Measurements from ENCODE around the gene RAD18. TPM values are rescaled to one million over a fixed set of nuclear protein-coding genes. Genes with fewer than 3 reads are reported as not detected.

RAD18 gene
- total RNA-seq, 3 donors from 2014 or later = 8.6 to 26.3 (median 13.4) TPM

GRCh38 chr3:8938021-8938420, 25.3 kb downstream of the RAD18 start:
- Histone ChIP-seq H3K36me3 (no peaks in the 10 kb centered on the region), H3K4me3 (no peak overlapping the region), H3K27me3 (no peaks in the 10 kb centered on the region), H3K9me3 (peaks cover 0 to 5% of the 10 kb centered on the region in 2 donors), H3K27ac (no peak overlapping the region), H3K4me1 (no peaks in the 10 kb centered on the region)
- intact Hi-C loops (cut with DNase I; ENCODE audit: low total_unique reads) = no loop called here
- DNase-seq (ENCODE audit: low spot score in 2 of 2) = no peak
- TF ChIP-seq POLR2A (IDR thresholded peaks at IDR 0.05) (no peak), CTCF (IDR thresholded peaks at IDR 0.05) (peak in 2 of 3 donors; percentile 8 to 19), POLR2AphosphoS5 (IDR thresholded peaks at IDR 0.05) (no peak)

- Histone ChIP-seq H3K27me3 (no peaks in the 10 kb centered on the region), H3K4me1 (no peaks in the 10 kb centered on the region), H3K9me3 (no peaks in the 10 kb centered on the region), H3K27ac (no peak overlapping the region), H3K36me3 (no peaks in the 10 kb centered on the region), H3K4me3 (no peak overlapping the region)
- TF ChIP-seq CTCF (IDR thresholded peaks at IDR 0.05) (no peak), POLR2AphosphoS5 (IDR thresholded peaks at IDR 0.05) (no peak), POLR2A (IDR thresholded peaks at IDR 0.05) (no peak)
- intact Hi-C loops (cut with DNase I; ENCODE audit: low total_unique reads) = no loop called here
- no peak for DNase-seq (ENCODE audit: low spot score in 2 of 2)
Measured at GRCh38 chr3:8937064-8938020, 25.9 kb downstream of the RAD18 start.

GRCh38 chr3:8932507-8932906, 30.8 kb downstream of the RAD18 start:
- no peak for TF ChIP-seq POLR2A (IDR thresholded peaks at IDR 0.05)
- TF ChIP-seq CTCF (IDR thresholded peaks at IDR 0.05) = no peak
- no peak for TF ChIP-seq POLR2AphosphoS5 (IDR thresholded peaks at IDR 0.05)

GRCh38 chr3:8931342-8931741, 31.9 kb downstream of the RAD18 start:
- Histone ChIP-seq H3K27me3 (no peaks in the 10 kb centered on the region), H3K27ac (no peak overlapping the region), H3K4me3 (no peak overlapping the region), H3K36me3 (no peaks in the 10 kb centered on the region), H3K9me3 (no peaks in the 10 kb centered on the region), H3K4me1 (no peaks in the 10 kb centered on the region)
- intact Hi-C loops (cut with DNase I; ENCODE audit: low total_unique reads) = no loop called here
- TF ChIP-seq POLR2A (IDR thresholded peaks at IDR 0.05) = no peak
- TF ChIP-seq CTCF (IDR thresholded peaks at IDR 0.05) = no peak
- TF ChIP-seq POLR2AphosphoS5 (IDR thresholded peaks at IDR 0.05) = no peak
- no peak for DNase-seq (ENCODE audit: low spot score in 2 of 2)

More at GRCh38 chr3:8932507-8932906, 30.8 kb downstream of the RAD18 start:
- no peaks in the 10 kb centered on the region for H3K27me3 ChIP-seq
- H3K4me3 ChIP-seq = no peak overlapping the region
- no peak for DNase-seq (ENCODE audit: low spot score in 2 of 2)
- no peaks in the 10 kb centered on the region for H3K4me1 ChIP-seq
- H3K27ac ChIP-seq = no peak overlapping the region
- intact Hi-C loops (cut with DNase I; ENCODE audit: low total_unique reads) = no loop called here
- H3K36me3 ChIP-seq = no peaks in the 10 kb centered on the region
- H3K9me3 ChIP-seq = no peaks in the 10 kb centered on the region

GRCh38 chr3:8929860-8930259, 33.4 kb downstream of the RAD18 start:
- Histone ChIP-seq H3K36me3 (no peaks in the 10 kb centered on the region), H3K27me3 (no peaks in the 10 kb centered on the region), H3K9me3 (no peaks in the 10 kb centered on the region), H3K4me1 (no peaks in the 10 kb centered on the region), H3K27ac (no peak overlapping the region), H3K4me3 (no peak overlapping the region)
- intact Hi-C loops (cut with DNase I; ENCODE audit: low total_unique reads) = no loop called here
- TF ChIP-seq POLR2AphosphoS5 (IDR thresholded peaks at IDR 0.05) = no peak
- DNase-seq (ENCODE audit: low spot score in 2 of 2) = no peak
